Activated CD8-positive, alpha-beta memory T cell treated with anti-CD3 and anti-CD28 coated beads, Interleukin-2, amount 10 ng/mL, durations not matched to agents 7 days and 5 days (primary cell): ENCODE data around the gene PKN2. TPM values are rescaled to one million over a fixed set of nuclear protein-coding genes. Genes with fewer than 3 reads are reported as not detected.
A peak's percentile ranks its signal among the peaks of the same experiment; 100 is the strongest.
"Not testable (repeated sequence)": the region's sequence is repeated elsewhere in the genome, so short reads cannot be mapped to it uniquely, and the experiment has no call there.

Source experiments
- ATAC-seq: fragments of 150-1000 bp; cut with Tn5 transposase; one replicate; pipeline ENCODE4 v1.10.0; 2021; ENCODE audit warnings: moderate library complexity
- CTCF ChIA-PET: fragments of 350-600 bp; sonication (Branson Sonifier 250); formaldehyde crosslinking; loops from one replicate; lab custom pipeline; 2021; ENCODE audit warnings: antibody characterized with exemption; lab: Charles Lee
- DNase-seq: peaks from one replicate; pipeline ENCODE4 v3.0.0-alpha.2; 2020
- H3K27ac Mint-ChIP-seq: one replicate; pipeline ENCODE4 v1.8.0; 2021; ENCODE audit warnings: mild to moderate bottlenecking, mixed read lengths
- H3K27me3 Mint-ChIP-seq: one replicate; pipeline ENCODE4 v1.8.0; 2021; ENCODE audit warnings: mixed read lengths
- H3K36me3 Mint-ChIP-seq: one replicate; pipeline ENCODE4 v1.8.0; 2021; ENCODE audit warnings: mild to moderate bottlenecking, mixed read lengths
- H3K4me1 Mint-ChIP-seq: one replicate; pipeline ENCODE4 v1.8.0; 2021; ENCODE audit warnings: mixed read lengths
- H3K4me3 Mint-ChIP-seq: one replicate; pipeline ENCODE4 v1.8.0; 2021; ENCODE audit warnings: mild to moderate bottlenecking, moderate library complexity, mixed read lengths
- H3K9me3 Mint-ChIP-seq: one replicate; pipeline ENCODE4 v1.8.0; 2022; ENCODE audit warnings: low read depth, mixed read lengths
- total RNA-seq, 2 experiments: library from RNA; stranded (reverse); gene quantifications; one replicate each; pipeline ENCODE4 v1.2.3, GENCODE V29; 2021

PKN2 gene
- total RNA-seq, 2 experiments from 2014 or later: 20.0 to 25.8 TPM

GRCh38 chr1:88791192-88791591 lies 107.1 kb downstream of the PKN2 start:
- no peak overlapping the region for H3K4me3 Mint-ChIP-seq
- no peak for ATAC-seq
- H3K27me3 Mint-ChIP-seq: no peaks in the 10 kb centered on the region
- H3K9me3 Mint-ChIP-seq: no peaks in the 10 kb centered on the region
- H3K36me3 Mint-ChIP-seq: peaks cover 25% of the 10 kb centered on the region
- no peak overlapping the region for H3K27ac Mint-ChIP-seq
- DNase-seq: no peak
- H3K4me1 Mint-ChIP-seq: peaks cover 8% of the 10 kb centered on the region
- CTCF ChIA-PET: no interaction called here

- peaks cover 20% of the 10 kb centered on the region for H3K4me1 Mint-ChIP-seq
- H3K4me3 Mint-ChIP-seq: no peak overlapping the region
- peaks cover 44% of the 10 kb centered on the region for H3K36me3 Mint-ChIP-seq
- DNase-seq (no peak), ATAC-seq (no peak)
- H3K9me3 Mint-ChIP-seq: no peaks in the 10 kb centered on the region
- CTCF ChIA-PET: interaction anchor here (1.4 to 1.8 kb wide), 2 partner anchors 11 to 77 kb away, joined by 4 to 5 read pairs; no protein-coding TSS in a partner anchor
- H3K27me3 Mint-ChIP-seq: no peaks in the 10 kb centered on the region
- H3K27ac Mint-ChIP-seq: no peak overlapping the region
Observed at GRCh38 chr1:88799491-88799890, 115.4 kb downstream of the PKN2 start.

DNA sequence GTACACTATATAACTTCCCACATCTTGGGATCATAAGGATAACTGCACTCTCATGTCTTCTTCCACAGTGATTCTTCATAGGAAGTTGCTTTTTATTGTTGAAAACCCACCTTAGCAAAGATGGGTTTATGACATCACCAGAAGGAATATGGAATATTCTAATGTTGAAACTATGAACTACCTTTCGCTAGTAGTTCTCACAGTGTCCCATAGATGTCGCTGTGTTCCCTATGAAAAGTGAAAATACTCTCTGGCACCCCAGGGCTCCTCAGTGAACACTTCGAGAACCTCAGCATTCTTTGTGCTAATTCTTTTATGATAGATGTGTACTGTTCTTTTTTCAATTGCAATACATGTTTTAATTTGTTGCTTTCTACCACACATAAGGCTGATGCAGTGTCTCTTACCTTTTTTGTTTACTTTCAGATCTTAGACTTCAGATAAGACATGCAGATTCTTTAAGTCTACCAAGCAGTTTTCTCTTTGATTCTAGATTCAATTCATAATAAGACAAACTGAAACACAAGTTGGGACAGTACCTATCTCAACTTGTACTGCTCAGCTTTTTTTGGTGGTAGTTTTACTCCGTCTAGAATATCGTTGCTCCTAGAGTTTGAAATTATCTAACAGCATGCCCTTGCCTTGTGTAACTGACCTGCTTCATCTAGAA lies 116.4 kb downstream of the PKN2 start:
- Mint-ChIP-seq H3K4me3 (no peak overlapping the region), H3K9me3 (no peaks in the 10 kb centered on the region), H3K27ac (peak overlapping the region; percentile 37), H3K27me3 (no peaks in the 10 kb centered on the region), H3K36me3 (peaks cover 45% of the 10 kb centered on the region), H3K4me1 (peaks cover 16% of the 10 kb centered on the region)
- peak; percentile 71 for ATAC-seq
- peak; percentile 53 for DNase-seq
- CTCF ChIA-PET: interaction anchor here (1.0 to 1.8 kb wide), 3 partner anchors 15 to 76 kb away, joined by 3 to 5 read pairs (median 4); no protein-coding TSS in a partner anchor

- Mint-ChIP-seq H3K27me3 (no peaks in the 10 kb centered on the region), H3K36me3 (peaks cover 47% of the 10 kb centered on the region), H3K4me3 (no peak overlapping the region), H3K9me3 (no peaks in the 10 kb centered on the region), H3K27ac (peak overlapping the region; percentile 66), H3K4me1 (peaks cover 16% of the 10 kb centered on the region)
- CTCF ChIA-PET: interaction anchor here (1.0 to 1.2 kb wide), 2 partner anchors 14 to 75 kb away, joined by 3 to 4 read pairs; no protein-coding TSS in a partner anchor
- DNase-seq (no peak), ATAC-seq (no peak)
Observed at GRCh38 chr1:88801575-88802208, 117.6 kb downstream of the PKN2 start.

GRCh38 chr1:88802404-88802803 lies 118.3 kb downstream of the PKN2 start:
- H3K36me3 Mint-ChIP-seq: peaks cover 46% of the 10 kb centered on the region
- peaks cover 16% of the 10 kb centered on the region for H3K4me1 Mint-ChIP-seq
- H3K9me3 Mint-ChIP-seq: no peaks in the 10 kb centered on the region
- H3K4me3 Mint-ChIP-seq: no peak overlapping the region
- CTCF ChIA-PET: no interaction called here
- no peaks in the 10 kb centered on the region for H3K27me3 Mint-ChIP-seq
- ATAC-seq (no peak), DNase-seq (no peak)
- H3K27ac Mint-ChIP-seq: no peak overlapping the region

- ATAC-seq: no peak
- peaks cover 44% of the 10 kb centered on the region for H3K36me3 Mint-ChIP-seq
Observed at GRCh38 chr1:88802950-88803349, 118.9 kb downstream of the PKN2 start.

DNA sequence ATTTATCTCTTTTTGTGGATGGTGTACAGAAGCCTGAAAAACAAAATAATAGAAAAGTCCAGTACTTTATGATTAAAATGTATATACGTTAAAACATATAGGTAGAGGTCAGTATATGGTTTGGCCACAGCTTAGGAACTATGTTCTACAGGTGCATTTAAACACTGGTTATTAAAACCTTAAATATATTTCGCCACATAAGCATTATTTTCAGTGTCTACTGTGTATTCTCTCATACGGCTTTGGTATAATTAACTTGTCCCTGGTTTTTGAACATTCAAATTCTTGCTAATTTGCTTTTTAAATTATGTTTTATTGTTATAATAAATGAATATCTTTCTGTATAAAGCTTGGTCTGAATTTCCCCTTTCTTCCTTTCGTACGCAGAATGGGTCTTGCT lies 119.4 kb downstream of the PKN2 start:
- Mint-ChIP-seq H3K4me1 (peaks cover 16% of the 10 kb centered on the region), H3K4me3 (no peak overlapping the region), H3K27ac (no peak overlapping the region), H3K9me3 (no peaks in the 10 kb centered on the region), H3K27me3 (no peaks in the 10 kb centered on the region), H3K36me3 (peaks cover 44% of the 10 kb centered on the region)
- CTCF ChIA-PET: no interaction called here
- DNase-seq (no peak), ATAC-seq (no peak)

More at GRCh38 chr1:88802950-88803349, 118.9 kb downstream of the PKN2 start:
- no peak overlapping the region for H3K4me3 Mint-ChIP-seq
- peak overlapping the region; percentile 24 for H3K27ac Mint-ChIP-seq
- peaks cover 16% of the 10 kb centered on the region for H3K4me1 Mint-ChIP-seq
- no peaks in the 10 kb centered on the region for H3K27me3 Mint-ChIP-seq
- CTCF ChIA-PET: no interaction called here
- no peaks in the 10 kb centered on the region for H3K9me3 Mint-ChIP-seq
- no peak for DNase-seq

DNA sequence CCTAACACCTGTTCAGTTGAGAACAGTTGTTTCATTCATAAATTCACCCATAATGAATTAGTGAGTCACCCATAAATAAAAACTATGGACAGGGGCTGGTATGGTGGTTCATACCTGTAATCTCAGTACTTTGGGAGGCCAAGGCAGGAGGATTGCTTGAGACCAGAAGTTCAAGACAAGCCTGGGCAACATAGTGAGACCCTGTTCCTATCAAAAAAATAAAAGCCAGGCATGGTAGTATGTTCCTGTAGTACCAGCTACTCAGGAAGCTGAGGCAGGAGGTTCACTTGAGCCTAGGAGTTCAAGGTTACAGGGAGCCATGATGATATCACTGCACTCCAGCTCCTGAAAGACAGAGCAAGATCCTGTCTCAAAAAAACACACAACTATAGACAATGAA lies 128.3 kb downstream of the PKN2 start:
- H3K4me3 Mint-ChIP-seq: no peak overlapping the region
- H3K36me3 Mint-ChIP-seq: peaks cover 23% of the 10 kb centered on the region
- no peak overlapping the region for H3K27ac Mint-ChIP-seq
- H3K27me3 Mint-ChIP-seq: no peaks in the 10 kb centered on the region
- H3K9me3 Mint-ChIP-seq: no peaks in the 10 kb centered on the region
- no peak for ATAC-seq
- CTCF ChIA-PET: no interaction called here
- DNase-seq: no peak
- H3K4me1 Mint-ChIP-seq: no peaks in the 10 kb centered on the region

DNA sequence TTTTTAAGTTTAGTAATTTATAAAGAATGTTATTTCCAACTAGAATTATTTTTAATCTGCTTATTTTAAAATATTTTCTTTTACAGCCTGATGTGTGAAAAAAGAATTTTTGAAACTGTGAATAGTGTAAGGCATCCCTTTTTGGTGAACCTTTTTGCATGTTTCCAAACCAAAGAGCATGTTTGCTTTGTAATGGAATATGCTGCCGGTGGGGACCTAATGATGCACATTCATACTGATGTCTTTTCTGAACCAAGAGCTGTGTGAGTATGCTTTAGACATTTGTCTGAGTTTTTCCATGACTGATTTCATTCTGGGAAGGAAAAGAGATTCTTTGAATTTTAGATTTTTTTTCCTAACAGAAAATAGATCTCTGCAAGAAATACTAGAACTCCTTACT lies 129.4 kb downstream of the PKN2 start:
- ATAC-seq: no peak
- Mint-ChIP-seq H3K27ac (no peak overlapping the region), H3K4me1 (no peaks in the 10 kb centered on the region), H3K36me3 (peaks cover 27% of the 10 kb centered on the region), H3K27me3 (no peaks in the 10 kb centered on the region), H3K4me3 (no peak overlapping the region), H3K9me3 (no peaks in the 10 kb centered on the region)
- CTCF ChIA-PET: no interaction called here
- DNase-seq: no peak

GRCh38 chr1:88819642-88820041 lies 135.6 kb downstream of the PKN2 start:
- DNase-seq, H3K4me3 Mint-ChIP-seq, ATAC-seq, H3K4me1 Mint-ChIP-seq, H3K27ac Mint-ChIP-seq, H3K9me3 Mint-ChIP-seq, H3K27me3 Mint-ChIP-seq, CTCF ChIA-PET: not testable (repeated sequence)
- H3K36me3 Mint-ChIP-seq: peaks cover 20% of the 10 kb centered on the region

- no peaks in the 10 kb centered on the region for H3K27me3 Mint-ChIP-seq
- H3K36me3 Mint-ChIP-seq: peaks cover 6% of the 10 kb centered on the region
- ATAC-seq (no peak), DNase-seq (no peak)
- CTCF ChIA-PET: interaction anchor here (0.8 kb wide), 1 partner anchor 76 kb away, joined by 3 read pairs; no protein-coding TSS in a partner anchor
- H3K9me3 Mint-ChIP-seq: no peaks in the 10 kb centered on the region
- no peaks in the 10 kb centered on the region for H3K4me1 Mint-ChIP-seq
- H3K27ac Mint-ChIP-seq: no peak overlapping the region
- no peak overlapping the region for H3K4me3 Mint-ChIP-seq
Observed at GRCh38 chr1:88825721-88826120, 141.6 kb downstream of the PKN2 start.

GRCh38 chr1:88847643-88848042 lies 163.6 kb downstream of the PKN2 start:
- no peak overlapping the region for H3K27ac Mint-ChIP-seq
- CTCF ChIA-PET: interaction anchor here (1.4 kb wide), 1 partner anchor 111 kb away, joined by 3 read pairs; no protein-coding TSS in a partner anchor
- ATAC-seq: no peak
- no peaks in the 10 kb centered on the region for H3K9me3 Mint-ChIP-seq
- H3K4me3 Mint-ChIP-seq: no peak overlapping the region
- H3K27me3 Mint-ChIP-seq: no peaks in the 10 kb centered on the region
- peaks cover 12% of the 10 kb centered on the region for H3K36me3 Mint-ChIP-seq
- no peaks in the 10 kb centered on the region for H3K4me1 Mint-ChIP-seq
- DNase-seq: no peak

- CTCF ChIA-PET: interaction anchor here (1.5 kb wide), 1 partner anchor 27 kb away, joined by 4 read pairs; no protein-coding TSS in a partner anchor
- H3K4me1 Mint-ChIP-seq: no peaks in the 10 kb centered on the region
- no peak for DNase-seq
- no peaks in the 10 kb centered on the region for H3K9me3 Mint-ChIP-seq
- no peak overlapping the region for H3K4me3 Mint-ChIP-seq
- H3K27ac Mint-ChIP-seq: no peak overlapping the region
- ATAC-seq: no peak
- no peaks in the 10 kb centered on the region for H3K27me3 Mint-ChIP-seq
- H3K36me3 Mint-ChIP-seq: peaks cover 28% of the 10 kb centered on the region
Observed at GRCh38 chr1:88851303-88852063, 167.4 kb downstream of the PKN2 start.
